ENCODE measurements around the gene C1QTNF1.

Gene C1QTNF1

DNA sequence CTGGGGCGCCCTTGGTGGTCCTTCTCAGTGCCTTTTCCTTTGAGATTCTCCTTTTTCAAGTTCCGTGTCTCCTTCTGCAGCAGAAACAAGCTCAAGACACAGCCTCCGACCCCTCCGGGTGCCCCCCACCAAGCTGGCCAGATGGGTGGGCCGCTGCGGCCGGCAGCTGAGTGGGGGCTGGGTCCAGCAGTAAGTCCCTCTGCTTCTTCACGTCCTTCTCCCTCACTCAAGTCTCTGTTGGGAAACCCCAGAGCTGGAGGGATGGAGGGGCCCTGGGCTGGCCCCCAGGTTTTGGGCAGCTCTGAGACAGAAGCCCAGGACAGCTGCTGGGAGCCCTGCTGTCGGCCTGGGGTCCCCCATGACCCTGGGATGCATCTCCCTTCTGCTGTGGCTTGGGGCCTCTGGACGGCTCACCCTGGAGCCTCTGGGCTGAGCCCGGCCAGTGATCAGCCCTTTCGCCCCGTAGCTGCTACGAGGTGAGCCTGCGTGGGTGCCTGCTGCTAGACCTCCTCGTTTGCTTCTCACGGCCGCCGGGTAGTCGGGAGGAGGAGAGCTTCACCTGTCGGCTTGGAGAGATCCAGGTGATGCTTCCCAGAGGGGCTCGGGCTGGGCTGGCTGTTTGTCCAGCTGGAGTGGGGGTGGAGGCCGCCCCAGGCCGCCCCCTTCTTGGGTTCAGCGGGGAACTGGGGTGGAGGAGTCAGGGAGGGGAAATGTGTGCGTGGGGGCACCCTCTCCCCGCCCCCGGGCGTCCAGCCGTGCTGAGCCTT is 61.4 kb downstream of the C1QTNF1 start:
- H3K36me3 Mint-ChIP-seq (ENCODE audit: low read depth): peaks cover 1% of the 10 kb centered on the region
- no peaks in the 10 kb centered on the region for H3K9me3 Mint-ChIP-seq
- no peak overlapping the region for H3K27ac Mint-ChIP-seq
- no peaks in the 10 kb centered on the region for H3K27me3 Mint-ChIP-seq
- no peak overlapping the region for H3K4me3 Mint-ChIP-seq
- DNase-seq: no peak
- ATAC-seq: no peak
- H3K4me1 Mint-ChIP-seq: no peaks in the 10 kb centered on the region

DNA sequence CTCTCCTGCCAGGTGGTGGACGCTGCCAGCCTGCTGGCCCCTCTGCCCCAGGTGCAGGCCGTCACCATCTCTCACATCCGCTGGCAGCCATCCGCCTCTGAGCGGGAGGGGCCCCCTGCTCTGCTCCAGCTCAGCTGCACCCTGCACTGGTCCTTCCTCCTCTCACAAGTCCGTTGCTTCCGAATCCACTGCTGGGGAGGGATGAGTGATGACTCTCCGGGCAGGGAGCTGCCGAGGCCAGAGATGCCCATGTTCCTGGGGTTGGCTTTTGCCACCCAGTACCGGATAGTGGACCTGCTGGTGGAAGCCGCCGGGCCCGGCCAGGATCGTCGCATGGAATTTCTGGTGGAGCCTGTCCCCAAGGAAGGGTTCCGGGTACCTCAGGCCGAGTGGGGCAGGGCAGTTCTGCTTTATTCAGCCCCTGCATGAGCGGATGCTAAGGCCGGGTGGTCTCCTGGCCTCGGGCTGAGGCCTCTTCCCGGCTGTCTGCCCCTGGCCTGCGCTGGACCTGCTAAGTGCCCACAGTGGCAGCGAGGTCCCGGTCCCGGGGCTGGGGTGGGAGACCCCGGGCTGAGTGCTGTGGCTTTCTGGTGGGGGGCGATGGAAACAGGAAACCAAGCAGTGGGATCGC is 62.1 kb downstream of the C1QTNF1 start:
- no peaks in the 10 kb centered on the region for H3K4me1 Mint-ChIP-seq
- H3K36me3 Mint-ChIP-seq (ENCODE audit: low read depth): no peaks in the 10 kb centered on the region
- ATAC-seq (no peak), DNase-seq (no peak)
- H3K27ac Mint-ChIP-seq: no peak overlapping the region
- no peaks in the 10 kb centered on the region for H3K9me3 Mint-ChIP-seq
- H3K27me3 Mint-ChIP-seq: no peaks in the 10 kb centered on the region
- no peak overlapping the region for H3K4me3 Mint-ChIP-seq

DNA sequence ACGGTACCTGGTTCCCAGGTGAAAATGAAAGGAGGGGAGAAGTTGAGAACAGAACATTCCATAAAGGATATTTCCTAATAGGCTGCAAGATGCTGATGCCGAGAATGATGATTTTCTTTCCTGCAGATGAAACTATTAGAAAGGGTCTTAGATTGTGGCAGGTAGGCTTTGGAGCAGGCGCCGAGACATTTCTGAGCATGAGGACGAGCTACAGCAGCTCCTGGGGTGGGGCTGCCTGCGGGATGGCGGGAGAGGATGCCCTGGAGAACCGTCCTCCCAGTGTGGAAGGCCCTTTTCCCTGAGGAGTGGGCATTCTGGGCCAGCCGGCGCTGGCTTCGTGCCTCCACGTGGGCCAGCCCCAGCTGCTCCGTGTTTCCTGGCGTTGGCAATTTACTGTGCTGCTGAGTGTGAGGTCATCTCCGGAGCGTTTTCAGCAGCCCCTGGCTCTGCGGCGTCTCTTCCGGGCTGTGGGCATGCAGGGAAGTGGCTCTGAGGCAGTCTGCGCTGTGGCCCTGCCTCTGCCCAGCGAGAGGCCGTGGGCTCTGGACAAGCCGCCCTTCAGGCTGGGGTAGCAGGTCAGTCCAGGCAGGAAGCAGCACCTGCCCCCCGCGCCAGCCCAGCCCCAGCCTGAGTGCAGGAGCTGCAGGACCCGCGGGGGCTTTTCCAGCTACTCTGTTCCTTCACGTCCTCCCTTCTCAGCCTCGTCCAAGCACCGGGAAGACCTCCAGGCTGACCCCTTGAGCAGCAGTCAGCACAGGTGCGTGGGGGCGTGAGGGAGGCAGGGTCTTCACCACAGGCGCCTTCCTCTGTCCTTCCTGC is 62.8 kb downstream of the C1QTNF1 start:
- Mint-ChIP-seq H3K27ac (no peak overlapping the region), H3K4me1 (no peaks in the 10 kb centered on the region), H3K27me3 (no peaks in the 10 kb centered on the region), H3K4me3 (no peak overlapping the region), H3K9me3 (no peaks in the 10 kb centered on the region), H3K36me3 (ENCODE audit: low read depth) (no peaks in the 10 kb centered on the region)
- ATAC-seq (no peak), DNase-seq (no peak)

DNA sequence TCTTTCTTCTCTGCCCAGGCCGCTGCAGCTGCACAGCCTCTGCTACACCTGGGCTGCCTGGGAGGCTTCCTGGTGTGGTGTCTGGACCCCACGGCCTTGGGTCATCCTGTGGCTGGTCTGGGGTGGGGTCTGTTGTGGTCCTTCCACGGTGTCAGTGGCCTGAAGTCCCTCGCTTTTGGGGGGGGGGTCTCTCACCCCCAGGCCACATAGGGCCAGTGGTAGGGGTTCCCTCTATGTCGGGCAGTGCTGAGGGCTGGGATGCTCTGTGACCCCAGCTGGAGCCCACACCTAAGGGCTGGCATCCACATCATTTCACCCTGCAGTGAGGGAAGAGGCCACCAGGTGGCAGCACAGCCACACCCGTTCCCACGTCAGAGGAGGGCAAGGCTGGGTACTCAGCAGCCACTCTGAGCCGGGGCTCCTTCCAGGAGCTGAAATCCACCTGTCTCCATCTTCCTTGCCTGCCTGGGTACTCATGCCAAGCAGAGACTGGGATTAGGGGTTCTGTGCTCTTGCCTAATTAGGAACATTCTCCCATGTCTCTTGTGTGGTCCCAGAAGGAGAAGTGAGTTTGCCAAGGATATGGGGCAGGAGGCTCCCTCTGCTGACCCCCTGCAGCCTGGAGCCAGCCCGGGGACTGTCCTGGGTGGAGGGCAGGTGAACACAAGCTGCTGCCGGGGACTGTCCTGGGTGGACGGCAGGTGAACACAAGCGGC is 63.6 kb downstream of the C1QTNF1 start:
- H3K4me1 Mint-ChIP-seq: no peaks in the 10 kb centered on the region
- H3K9me3 Mint-ChIP-seq: no peaks in the 10 kb centered on the region
- no peaks in the 10 kb centered on the region for H3K36me3 Mint-ChIP-seq (ENCODE audit: low read depth)
- H3K27me3 Mint-ChIP-seq: peaks cover 5% of the 10 kb centered on the region
- ATAC-seq (peak; percentile 72), DNase-seq (peak; percentile 84)
- no peak overlapping the region for H3K27ac Mint-ChIP-seq
- H3K4me3 Mint-ChIP-seq: no peak overlapping the region

DNA sequence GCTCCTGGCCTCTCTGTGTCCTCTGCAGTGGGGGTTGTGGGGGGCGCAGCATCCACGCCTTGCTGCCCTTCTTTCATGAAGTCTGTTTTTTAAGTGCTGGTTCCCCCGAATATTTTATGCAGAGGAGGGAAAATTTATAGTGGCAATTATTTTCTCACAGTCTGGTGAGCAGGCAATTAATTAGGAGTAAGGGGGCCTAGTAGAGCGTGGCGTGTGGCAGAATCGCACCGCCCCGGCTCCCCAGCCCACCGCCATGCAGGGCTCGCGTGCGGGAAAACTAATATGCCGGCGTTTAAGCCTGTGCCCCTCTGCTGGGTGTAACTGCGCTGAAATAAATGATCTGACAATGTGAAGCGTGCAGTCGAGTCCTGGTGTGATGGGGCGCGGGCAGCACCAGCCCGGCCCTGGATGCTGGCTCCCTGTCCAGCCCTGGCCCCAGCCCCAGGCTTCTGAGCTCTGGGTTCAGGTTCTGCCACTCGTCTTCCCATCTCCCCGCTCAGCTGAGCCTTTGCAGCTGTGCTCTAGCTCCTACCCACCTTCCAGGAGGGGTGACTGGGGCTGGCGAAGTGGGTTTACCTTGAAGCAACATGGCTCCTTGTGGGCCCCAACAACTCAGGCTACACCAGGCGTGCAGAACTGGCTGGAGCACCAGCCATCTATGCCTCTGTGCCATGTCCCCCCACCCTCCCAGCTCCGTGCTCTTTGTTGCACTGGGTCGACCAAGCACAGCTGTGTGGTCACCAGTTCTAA is 64.5 kb downstream of the C1QTNF1 start:
- H3K36me3 Mint-ChIP-seq (ENCODE audit: low read depth): no peaks in the 10 kb centered on the region
- no peak for DNase-seq
- peaks cover 5% of the 10 kb centered on the region for H3K27me3 Mint-ChIP-seq
- no peaks in the 10 kb centered on the region for H3K9me3 Mint-ChIP-seq
- H3K4me3 Mint-ChIP-seq: no peak overlapping the region
- no peak overlapping the region for H3K27ac Mint-ChIP-seq
- no peak for ATAC-seq
- H3K4me1 Mint-ChIP-seq: peaks cover 4% of the 10 kb centered on the region

DNA sequence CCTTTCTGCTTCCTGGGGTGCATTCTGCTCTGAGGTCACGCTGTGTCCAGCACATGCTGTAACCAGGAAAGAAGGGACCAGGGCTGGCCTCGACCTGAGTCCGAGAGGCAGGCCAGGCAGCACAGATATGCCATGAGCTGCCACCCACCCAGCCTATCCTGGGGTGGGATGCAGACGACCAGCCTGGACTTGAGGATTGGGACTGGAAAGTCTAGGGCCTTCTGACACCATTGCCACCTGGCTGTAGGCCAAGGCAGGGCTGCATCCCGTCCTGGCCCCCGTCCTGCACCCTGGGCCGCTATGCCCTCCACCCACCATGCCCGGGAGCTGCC is 65.0 kb downstream of the C1QTNF1 start:
- Mint-ChIP-seq H3K27ac (no peak overlapping the region), H3K4me3 (no peak overlapping the region), H3K27me3 (peaks cover 6% of the 10 kb centered on the region), H3K4me1 (peaks cover 6% of the 10 kb centered on the region), H3K9me3 (no peaks in the 10 kb centered on the region), H3K36me3 (ENCODE audit: low read depth) (no peaks in the 10 kb centered on the region)
- ATAC-seq: no peak
- no peak for DNase-seq

DNA sequence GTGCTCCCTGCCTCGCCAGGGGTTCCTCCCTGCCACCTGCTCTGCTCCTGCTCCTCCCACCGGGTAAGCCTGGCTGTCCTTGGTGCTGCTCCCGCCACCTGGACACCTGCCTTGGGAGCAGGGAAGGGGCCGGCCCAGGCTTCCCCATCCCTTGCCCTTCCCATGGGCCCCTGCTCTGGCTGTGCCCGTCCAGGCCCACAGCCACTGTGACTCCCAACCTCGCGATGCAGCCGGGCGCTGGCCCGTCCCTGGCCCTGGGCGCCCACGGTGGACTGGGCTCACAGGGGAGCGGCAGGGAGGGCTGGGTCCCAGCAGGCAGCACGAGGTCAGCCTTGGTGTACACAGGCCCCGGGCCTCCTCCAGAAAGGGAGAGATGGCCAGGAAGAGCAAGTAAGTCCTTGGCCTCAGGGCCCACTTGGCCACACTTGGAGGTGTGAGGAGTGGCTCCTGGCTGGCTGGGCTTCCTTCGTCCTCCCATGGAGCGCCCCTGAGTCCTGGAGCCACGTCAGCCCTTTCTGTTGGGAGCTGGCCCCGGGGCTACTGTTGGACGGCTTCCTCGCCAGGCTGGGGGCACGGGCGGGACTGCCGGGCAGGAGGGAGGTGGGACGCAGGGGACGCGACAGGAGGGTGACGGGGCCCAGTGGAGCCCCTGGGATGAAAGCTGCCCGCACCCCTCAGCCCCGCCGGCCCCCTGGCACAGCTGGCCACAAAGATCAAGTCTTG is 65.9 kb downstream of the C1QTNF1 start:
- H3K27ac Mint-ChIP-seq: no peak overlapping the region
- peaks cover 6% of the 10 kb centered on the region for H3K4me1 Mint-ChIP-seq
- H3K4me3 Mint-ChIP-seq: no peak overlapping the region
- H3K9me3 Mint-ChIP-seq: no peaks in the 10 kb centered on the region
- H3K36me3 Mint-ChIP-seq (ENCODE audit: low read depth): no peaks in the 10 kb centered on the region
- H3K27me3 Mint-ChIP-seq: peaks cover 6% of the 10 kb centered on the region
- ATAC-seq (no peak), DNase-seq (no peak)

DNA sequence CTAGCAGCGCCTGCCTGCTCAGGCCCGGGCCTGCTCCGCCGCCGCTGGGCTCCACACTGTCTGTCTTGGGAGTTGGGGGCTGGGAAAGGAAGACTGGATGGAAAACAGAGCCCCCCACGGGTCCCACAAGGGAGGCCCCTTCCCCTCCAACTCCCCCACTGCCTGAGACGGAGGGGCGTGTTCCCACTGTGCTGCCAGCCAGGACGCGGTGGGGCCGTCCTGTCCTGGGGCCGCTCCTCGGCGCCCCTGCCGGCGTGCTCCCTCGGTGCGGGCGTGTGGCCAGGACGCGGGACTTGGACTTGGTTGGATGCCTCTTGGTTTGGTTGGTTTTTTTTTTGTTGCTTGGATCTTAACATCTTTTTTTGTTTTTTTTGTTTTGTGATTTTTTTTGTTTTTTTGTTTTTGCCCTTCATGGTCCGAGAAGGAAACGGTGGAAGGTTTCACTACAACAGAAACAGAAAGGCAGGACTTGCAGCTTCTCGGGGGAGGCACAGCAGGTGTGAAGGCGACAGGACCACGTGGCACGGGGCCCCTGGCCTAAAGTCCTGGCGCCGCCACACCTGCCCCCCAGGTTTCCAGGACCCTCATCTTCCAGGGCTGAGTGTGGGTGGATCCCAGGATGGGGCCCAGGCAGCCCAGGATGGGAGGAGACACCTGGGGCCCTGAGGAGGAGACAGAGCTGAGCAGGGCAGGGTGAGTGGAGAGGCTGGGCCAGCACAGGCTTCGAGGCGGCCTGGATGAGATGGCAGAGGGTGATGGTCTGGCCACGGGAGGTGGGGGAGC is 66.7 kb downstream of the C1QTNF1 start:
- no peaks in the 10 kb centered on the region for H3K36me3 Mint-ChIP-seq (ENCODE audit: low read depth)
- no peak overlapping the region for H3K4me3 Mint-ChIP-seq
- H3K9me3 Mint-ChIP-seq: no peaks in the 10 kb centered on the region
- peaks cover 7% of the 10 kb centered on the region for H3K27me3 Mint-ChIP-seq
- ATAC-seq: no peak
- no peak overlapping the region for H3K27ac Mint-ChIP-seq
- DNase-seq: no peak
- peaks cover 6% of the 10 kb centered on the region for H3K4me1 Mint-ChIP-seq

DNA sequence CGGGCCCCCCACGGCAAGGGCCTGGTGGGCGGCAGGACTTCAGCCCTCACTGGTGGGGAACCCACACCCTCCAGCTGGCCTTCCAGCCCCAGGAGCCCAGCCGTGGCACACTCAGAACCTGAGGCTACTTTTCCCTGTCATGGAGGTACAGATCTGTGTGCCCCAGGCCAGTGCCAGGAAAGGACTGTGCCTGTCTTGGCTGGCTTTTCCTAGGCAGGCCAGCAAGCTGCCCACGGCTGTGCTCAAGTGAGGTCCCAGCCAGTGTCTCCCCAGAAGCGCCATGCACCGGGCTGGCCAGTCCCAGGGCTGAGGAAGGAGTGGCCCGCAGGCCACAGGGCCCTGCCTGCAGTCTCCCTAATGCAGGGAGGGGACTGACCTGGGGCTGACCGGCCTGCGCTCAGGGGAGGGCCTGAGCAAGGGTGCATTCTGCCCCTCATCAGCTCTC is 67.3 kb downstream of the C1QTNF1 start:
- peaks cover 11% of the 10 kb centered on the region for H3K27me3 Mint-ChIP-seq
- no peak overlapping the region for H3K4me3 Mint-ChIP-seq
- no peaks in the 10 kb centered on the region for H3K9me3 Mint-ChIP-seq
- no peak for DNase-seq
- H3K36me3 Mint-ChIP-seq (ENCODE audit: low read depth): no peaks in the 10 kb centered on the region
- no peak overlapping the region for H3K27ac Mint-ChIP-seq
- H3K4me1 Mint-ChIP-seq: peaks cover 6% of the 10 kb centered on the region
- ATAC-seq: no peak

DNA sequence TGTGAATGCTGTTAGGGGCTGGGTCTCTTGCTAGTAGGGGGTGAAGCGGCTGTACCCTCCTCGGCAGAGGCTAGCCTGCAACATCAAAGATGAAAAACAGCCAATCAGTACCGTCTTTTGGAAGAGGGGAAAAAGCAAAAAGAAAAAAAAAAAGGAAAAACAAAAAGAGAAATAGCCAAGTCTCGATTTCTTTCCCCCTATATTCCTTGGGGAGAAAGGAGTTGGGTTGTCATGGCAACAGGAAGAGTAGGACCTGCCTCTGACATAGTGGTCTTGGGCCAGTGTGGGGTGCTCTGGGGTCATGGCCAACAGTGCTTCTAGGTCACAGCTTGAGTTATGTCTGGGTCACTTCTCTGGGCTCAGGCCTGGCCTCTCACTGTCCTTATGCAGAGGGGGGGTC is 68.6 kb downstream of the C1QTNF1 start:
- ATAC-seq: no peak
- no peak overlapping the region for H3K27ac Mint-ChIP-seq
- peaks cover 6% of the 10 kb centered on the region for H3K4me1 Mint-ChIP-seq
- H3K36me3 Mint-ChIP-seq (ENCODE audit: low read depth): no peaks in the 10 kb centered on the region
- H3K4me3 Mint-ChIP-seq: no peak overlapping the region
- no peak for DNase-seq
- peaks cover 12% of the 10 kb centered on the region for H3K27me3 Mint-ChIP-seq
- H3K9me3 Mint-ChIP-seq: no peaks in the 10 kb centered on the region

DNA sequence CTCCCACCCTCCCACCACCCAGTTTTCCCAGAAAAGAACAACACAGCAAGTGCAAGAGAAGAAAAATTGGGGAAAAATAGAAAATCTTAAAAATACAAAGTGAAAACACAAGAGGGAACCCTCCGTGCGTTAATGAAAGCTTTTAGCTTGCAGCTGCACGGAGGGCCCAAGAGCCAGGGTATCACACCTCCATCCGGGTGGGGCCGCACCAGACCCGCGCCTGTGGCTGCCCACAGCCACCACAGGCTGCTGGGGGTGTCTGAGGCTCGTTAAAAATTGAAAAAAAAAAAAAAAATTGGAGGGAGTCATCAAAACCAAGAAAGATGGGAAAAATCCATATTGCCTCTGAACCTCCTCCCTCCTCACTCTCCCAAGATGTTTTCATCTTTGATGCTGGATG is 69.3 kb downstream of the C1QTNF1 start:
- Mint-ChIP-seq H3K4me3 (no peak overlapping the region), H3K9me3 (no peaks in the 10 kb centered on the region), H3K27ac (no peak overlapping the region), H3K36me3 (ENCODE audit: low read depth) (no peaks in the 10 kb centered on the region), H3K4me1 (peaks cover 6% of the 10 kb centered on the region), H3K27me3 (peaks cover 19% of the 10 kb centered on the region)
- no peak for DNase-seq
- no peak for ATAC-seq

DNA sequence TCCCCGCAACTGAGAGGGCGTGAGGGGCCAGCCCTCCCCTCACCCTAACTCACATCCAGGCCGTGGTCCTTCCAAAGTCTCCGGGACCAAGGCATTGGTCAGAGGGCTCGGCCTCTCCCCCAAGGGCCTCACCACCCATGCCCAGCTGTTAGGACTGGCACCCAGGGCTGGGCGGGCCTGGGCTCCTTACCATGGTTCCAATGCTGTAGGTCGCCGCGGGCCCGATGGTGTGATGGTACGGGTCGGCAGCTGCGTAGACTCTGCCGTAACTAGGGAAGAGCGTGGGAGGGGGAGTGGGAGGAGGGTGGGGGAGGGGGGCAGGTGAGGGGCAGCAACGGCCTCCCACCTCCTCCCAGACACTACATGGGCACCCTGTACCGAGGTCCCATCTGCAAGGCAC is 70.3 kb downstream of the C1QTNF1 start:
- peaks cover 6% of the 10 kb centered on the region for H3K4me1 Mint-ChIP-seq
- no peak for DNase-seq

More for the DNA sequence above, 70.3 kb downstream of the C1QTNF1 start:
- no peak for ATAC-seq
- Mint-ChIP-seq H3K36me3 (ENCODE audit: low read depth) (no peaks in the 10 kb centered on the region), H3K27ac (no peak overlapping the region), H3K9me3 (no peaks in the 10 kb centered on the region), H3K4me3 (no peak overlapping the region), H3K27me3 (peaks cover 26% of the 10 kb centered on the region)

Measured in activated naive CD8-positive, alpha-beta T cell treated with anti-CD3 and anti-CD28 coated beads, Interleukin-2, amount 50 U/mL, for 24 hours (primary cell).